CD4-positive, alpha-beta T cell treated with Interleukin-10 for 1 hour (primary cell): ENCODE measurements around the gene C5orf52.
"Not testable (repeated sequence)": the region's sequence is repeated elsewhere in the genome, so short reads cannot be mapped to it uniquely, and the experiment has no call there.

Experiments used
- DNase-seq: peaks from one replicate; pipeline ENCODE4 v3.0.0-alpha.2; 2020

C5orf52 gene

GRCh38 chr5:157679801-157680200, 8.5 kb downstream of the C5orf52 start:
- DNase-seq = no peak

- DNase-seq = no peak
These were observed 8.9 kb downstream of the C5orf52 start for GRCh38 chr5:157680239-157680638.

- DNase-seq = no peak
These were observed 9.7 kb downstream of the C5orf52 start for GRCh38 chr5:157681048-157681447.

GRCh38 chr5:157682257-157682656, 10.9 kb downstream of the C5orf52 start:
- no peak for DNase-seq

- not testable (repeated sequence) for DNase-seq
These were observed 15.2 kb downstream of the C5orf52 start for GRCh38 chr5:157686276-157687197.

GRCh38 chr5:157687198-157687554, 15.8 kb downstream of the C5orf52 start:
- no peak for DNase-seq

- DNase-seq = peak; percentile 32
These were observed 18.8 kb downstream of the C5orf52 start for GRCh38 chr5:157689942-157690689.

GRCh38 chr5:157690690-157691433, 19.5 kb downstream of the C5orf52 start:
- no peak for DNase-seq

- not testable (repeated sequence) for DNase-seq
These were observed 22.5 kb downstream of the C5orf52 start for GRCh38 chr5:157693816-157694215.

GRCh38 chr5:157696154-157696553, 24.8 kb downstream of the C5orf52 start:
- DNase-seq = not testable (repeated sequence)

- not testable (repeated sequence) for DNase-seq
These were observed 27.3 kb downstream of the C5orf52 start for GRCh38 chr5:157698674-157699073.

GRCh38 chr5:157703736-157704135, 32.4 kb downstream of the C5orf52 start:
- no peak for DNase-seq

- no peak for DNase-seq
These were observed 37.5 kb downstream of the C5orf52 start for GRCh38 chr5:157708866-157709265.

- DNase-seq = no peak
These were observed 38.0 kb downstream of the C5orf52 start for GRCh38 chr5:157709346-157709745.

- no peak for DNase-seq
These were observed 39.1 kb downstream of the C5orf52 start for GRCh38 chr5:157710431-157710830.

GRCh38 chr5:157710882-157711281, 39.5 kb downstream of the C5orf52 start:
- DNase-seq = no peak

- DNase-seq = no peak
These were observed 42.7 kb downstream of the C5orf52 start for GRCh38 chr5:157713830-157714595.

GRCh38 chr5:157714596-157714864, 43.2 kb downstream of the C5orf52 start:
- DNase-seq = no peak

- peak; percentile 68 for DNase-seq
These were observed 47.2 kb downstream of the C5orf52 start for GRCh38 chr5:157718519-157718918.

- DNase-seq = no peak
These were observed 47.9 kb downstream of the C5orf52 start for GRCh38 chr5:157719245-157719644.

GRCh38 chr5:157721159-157721558, 49.8 kb downstream of the C5orf52 start:
- DNase-seq = no peak

- DNase-seq = not testable (repeated sequence)
These were observed 51.6 kb downstream of the C5orf52 start for GRCh38 chr5:157722895-157723294.

GRCh38 chr5:157726607-157727006, 55.3 kb downstream of the C5orf52 start:
- DNase-seq = not testable (repeated sequence)
